T-cell (primary cell): ENCODE data around the gene LDB2. TPM values are rescaled to one million over a fixed set of nuclear protein-coding genes. Genes with fewer than 3 reads are reported as not detected.

Experiments used
- ATAC-seq, 4 experiments: fragments of 200-7000 bp in 3 of 4; fragments of 150-1000 bp in 1 of 4; cut with Tn5 transposase; replicated peaks in 1 of 4; 1 replicate in 3 of 4; 2 replicates in 1 of 4; pipeline ENCODE4 v1.10.0; 2021; ENCODE audit warnings: moderate library complexity in 3 of 4, mild to moderate bottlenecking in 2 of 4, moderate number of reproducible peaks in 1 of 4
- CTCF ChIA-PET, 2 donors: fragments of 300-600 bp; sonication (Branson Sonifier 250); formaldehyde crosslinking; loops; one replicate each; lab custom pipeline; 2022; ENCODE audit warnings: antibody characterized with exemption in 2 of 2; lab: Charles Lee
- POLR2A ChIA-PET, 2 donors: fragments of 300-600 bp; sonication (Branson Sonifier 250); formaldehyde crosslinking; loops; one replicate each; lab custom pipeline; 2022; ENCODE audit warnings: antibody characterized with exemption in 2 of 2; lab: Charles Lee
- DNase-seq, 35 experiments: peaks; one replicate each; pipeline versions ENCODE4 v3.0.0 to v3.0.0-alpha.2; 2013 to 2023
- H3K27ac ChIP-seq: one replicate; pipeline ENCODE4 v1.5.1; 2013; ENCODE audit warnings: low read length
- H3K27me3 ChIP-seq, 2 experiments: replicated peaks in 1 of 2; 1 replicate in 1 of 2; 2 replicates in 1 of 2; pipeline versions ENCODE4 v1.6.1 to v1.7.0; 2013; ENCODE audit warnings: low read length in 1 of 2, mixed read lengths in 1 of 2; ENCODE audit not compliant: control insufficient read depth in 2 of 2, insufficient read depth in 2 of 2; ENCODE audit errors: extremely low read depth in 1 of 2
- H3K36me3 ChIP-seq, 2 donors: 1 replicate in 1 of 2; 2 replicates in 1 of 2; pipeline versions ENCODE4 v1.6.1 to v1.7.0; 2013; ENCODE audit warnings: low read length in 1 of 2; ENCODE audit not compliant: control insufficient read depth in 2 of 2, insufficient read depth in 1 of 2; ENCODE audit errors: extremely low read depth in 1 of 2
- H3K4me1 ChIP-seq, 2 experiments: 1 replicate in 1 of 2; 2 replicates in 1 of 2; pipeline versions ENCODE4 v1.6.1 to v1.7.0; 2013; ENCODE audit warnings: low read length in 2 of 2, mixed read lengths in 1 of 2; ENCODE audit not compliant: insufficient read depth in 2 of 2, control insufficient read depth in 1 of 2; ENCODE audit errors: extremely low read depth in 1 of 2
- H3K4me3 ChIP-seq, 2 donors: 1 replicate in 1 of 2; 2 replicates in 1 of 2; pipeline versions ENCODE4 v1.5.1 to v1.7.0; 2013; ENCODE audit warnings: mild to moderate bottlenecking in 2 of 2, low read length in 1 of 2, moderate library complexity in 1 of 2; ENCODE audit not compliant: control insufficient read depth in 1 of 2; ENCODE audit errors: extremely low read depth in 1 of 2
- H3K9me3 ChIP-seq: 2 replicates; pipeline ENCODE4 v1.7.0; 2013
- H3K27ac Mint-ChIP-seq, 2 donors: one replicate each; pipeline ENCODE4 v1.8.0; 2020 to 2021; ENCODE audit warnings: mild to moderate bottlenecking in 2 of 2, mixed read lengths in 2 of 2
- H3K27me3 Mint-ChIP-seq, 2 donors: one replicate each; pipeline ENCODE4 v1.8.0; 2021 to 2022; ENCODE audit warnings: mixed read lengths in 2 of 2
- H3K36me3 Mint-ChIP-seq: one replicate; pipeline ENCODE4 v1.8.0; 2021; ENCODE audit warnings: mixed read lengths
- H3K4me1 Mint-ChIP-seq, 3 donors: one replicate each; pipeline ENCODE4 v1.8.0; 2020 to 2022; ENCODE audit warnings: mixed read lengths in 3 of 3, mild to moderate bottlenecking in 1 of 3
- H3K4me3 Mint-ChIP-seq, 3 donors: one replicate each; pipeline ENCODE4 v1.8.0; 2020 to 2022; ENCODE audit warnings: mild to moderate bottlenecking in 3 of 3, mixed read lengths in 3 of 3, moderate library complexity in 3 of 3
- H3K9me3 Mint-ChIP-seq, 3 donors: one replicate each; pipeline ENCODE4 v1.8.0; 2020 to 2022; ENCODE audit warnings: mixed read lengths in 3 of 3
- WGBS: methylation state at CpG from one replicate; pipeline ENCODE4 v1.1.5; 2013; ENCODE audit warnings: missing lambda C conversion rate; ENCODE audit not compliant: insufficient coverage; 5-methylcytosine and 5-hydroxymethylcytosine counted together
- total RNA-seq, 35 experiments: library from RNA in 6 of 35; stranded (reverse) in 6 of 35; fragments of 120-200 nt in 1 of 35; gene quantifications; one replicate each; pipeline versions ENCODE4 v1.2.1 to v1.2.4 and lab custom pipeline; 2013 to 2026

The LDB2 gene
- total RNA-seq, 5 donors from 2014 or later (not counting 1 experiment from before 2014, with no cell fraction given): 0.15 to 0.82 (median 0.39) TPM; not detected in 2

- CTCF ChIA-PET: no interaction called here
- Histone ChIP-seq H3K36me3 (no peaks in the 10 kb centered on the region), H3K27ac (no peak overlapping the region), H3K9me3 (no peaks in the 10 kb centered on the region), H3K27me3 (no peaks in the 10 kb centered on the region), H3K4me1 (no peaks in the 10 kb centered on the region), H3K4me3 (no peak overlapping the region)
- ATAC-seq: no peak
- DNase-seq: no peak
- WGBS: 40% methylated on average over 1 of the region's 4 CpGs
- H3K27me3 Mint-ChIP-seq: no peaks in the 10 kb centered on the region
- POLR2A ChIA-PET: no interaction called here
- H3K4me3 Mint-ChIP-seq: no peak overlapping the region
- H3K9me3 Mint-ChIP-seq: peaks cover 0 to 4% (median 3%) of the 10 kb centered on the region in 3 donors
- H3K4me1 Mint-ChIP-seq: no peaks in the 10 kb centered on the region
- H3K36me3 Mint-ChIP-seq: no peaks in the 10 kb centered on the region
- H3K27ac Mint-ChIP-seq: no peak overlapping the region
Observed at GRCh38 chr4:16663307-16663706, 235.1 kb downstream of the LDB2 start.

- ChIA-PET CTCF (interaction anchor here in 1 of 2 donors (0.7 kb wide), 1 partner anchor 563 kb away, joined by 3 read pairs; no protein-coding TSS in a partner anchor), POLR2A (no interaction called here)
- H3K4me1 Mint-ChIP-seq: no peaks in the 10 kb centered on the region
- Histone ChIP-seq H3K27ac (no peak overlapping the region), H3K4me3 (no peak overlapping the region), H3K36me3 (no peaks in the 10 kb centered on the region), H3K27me3 (no peaks in the 10 kb centered on the region), H3K9me3 (no peaks in the 10 kb centered on the region), H3K4me1 (no peaks in the 10 kb centered on the region)
- WGBS: 88% methylated on average over 1 of the region's 2 CpGs
- peaks cover 0 to 4% (median 3%) of the 10 kb centered on the region in 3 donors for H3K9me3 Mint-ChIP-seq
- no peak overlapping the region for H3K4me3 Mint-ChIP-seq
- H3K27ac Mint-ChIP-seq: no peak overlapping the region
- DNase-seq (no peak), ATAC-seq (no peak)
- no peaks in the 10 kb centered on the region for H3K36me3 Mint-ChIP-seq
- H3K27me3 Mint-ChIP-seq: no peaks in the 10 kb centered on the region
Observed at GRCh38 chr4:16661813-16662212, 236.6 kb downstream of the LDB2 start.

GRCh38 chr4:16660656-16661055 is 237.8 kb downstream of the LDB2 start:
- no peaks in the 10 kb centered on the region for H3K4me1 ChIP-seq
- CTCF ChIA-PET: no interaction called here
- ATAC-seq: no peak

GRCh38 chr4:16659694-16660093 is 238.8 kb downstream of the LDB2 start:
- Mint-ChIP-seq H3K27me3 (no peaks in the 10 kb centered on the region), H3K4me1 (no peaks in the 10 kb centered on the region), H3K4me3 (no peak overlapping the region), H3K9me3 (peaks cover 0 to 4% (median 2%) of the 10 kb centered on the region in 3 donors), H3K36me3 (no peaks in the 10 kb centered on the region), H3K27ac (no peak overlapping the region)
- no peaks in the 10 kb centered on the region for H3K4me1 ChIP-seq
- H3K4me3 ChIP-seq: no peak overlapping the region
- no peaks in the 10 kb centered on the region for H3K9me3 ChIP-seq
- H3K36me3 ChIP-seq: no peaks in the 10 kb centered on the region
- ChIA-PET CTCF (no interaction called here), POLR2A (no interaction called here)
- no CpG with 5 or more reads among the region's 3 CpGs for WGBS
- H3K27me3 ChIP-seq: no peaks in the 10 kb centered on the region
- no peak for ATAC-seq
- no peak for DNase-seq
- H3K27ac ChIP-seq: no peak overlapping the region

More at GRCh38 chr4:16660656-16661055, 237.8 kb downstream of the LDB2 start:
- POLR2A ChIA-PET: no interaction called here
- no peaks in the 10 kb centered on the region for H3K27me3 Mint-ChIP-seq
- H3K4me3 Mint-ChIP-seq: no peak overlapping the region
- Histone ChIP-seq H3K27ac (no peak overlapping the region), H3K36me3 (no peaks in the 10 kb centered on the region), H3K9me3 (no peaks in the 10 kb centered on the region), H3K27me3 (no peaks in the 10 kb centered on the region), H3K4me3 (no peak overlapping the region)
- WGBS: 100% methylated on average over 2 of the region's 2 CpGs
- no peak for DNase-seq
- H3K36me3 Mint-ChIP-seq: no peaks in the 10 kb centered on the region
- no peak overlapping the region for H3K27ac Mint-ChIP-seq
- no peaks in the 10 kb centered on the region for H3K4me1 Mint-ChIP-seq
- peaks cover 0 to 4% (median 3%) of the 10 kb centered on the region in 3 donors for H3K9me3 Mint-ChIP-seq

- Mint-ChIP-seq H3K27me3 (no peaks in the 10 kb centered on the region), H3K4me1 (no peaks in the 10 kb centered on the region), H3K4me3 (no peak overlapping the region), H3K27ac (no peak overlapping the region), H3K9me3 (peaks cover 0 to 4% (median 0%) of the 10 kb centered on the region in 3 donors), H3K36me3 (no peaks in the 10 kb centered on the region)
- no peak overlapping the region for H3K27ac ChIP-seq
- H3K36me3 ChIP-seq: no peaks in the 10 kb centered on the region
- DNase-seq (no peak), ATAC-seq (no peak)
- WGBS: no CpG with 5 or more reads among the region's 6 CpGs
- no peaks in the 10 kb centered on the region for H3K9me3 ChIP-seq
- H3K4me1 ChIP-seq: no peaks in the 10 kb centered on the region
- POLR2A ChIA-PET: no interaction called here
- no peaks in the 10 kb centered on the region for H3K27me3 ChIP-seq
- H3K4me3 ChIP-seq: no peak overlapping the region
- CTCF ChIA-PET: no interaction called here
Observed at GRCh38 chr4:16659079-16659478, 239.4 kb downstream of the LDB2 start.

GRCh38 chr4:16658183-16658582 is 240.3 kb downstream of the LDB2 start:
- no peaks in the 10 kb centered on the region for H3K27me3 ChIP-seq
- H3K27ac Mint-ChIP-seq: no peak overlapping the region
- no peak overlapping the region for H3K4me3 Mint-ChIP-seq
- DNase-seq: no peak
- ChIA-PET POLR2A (no interaction called here), CTCF (no interaction called here)
- H3K4me1 Mint-ChIP-seq: no peaks in the 10 kb centered on the region
- no peaks in the 10 kb centered on the region for H3K36me3 Mint-ChIP-seq
- peaks cover 0 to 3% of the 10 kb centered on the region in 2 donors for H3K27me3 Mint-ChIP-seq
- WGBS: no CpG with 5 or more reads among the region's 2 CpGs
- ATAC-seq: no peak
- H3K4me3 ChIP-seq: no peak overlapping the region
- no peak overlapping the region for H3K27ac ChIP-seq
- H3K36me3 ChIP-seq: no peaks in the 10 kb centered on the region
- peaks cover 0 to 8% (median 0%) of the 10 kb centered on the region in 3 donors for H3K9me3 Mint-ChIP-seq
- no peaks in the 10 kb centered on the region for H3K4me1 ChIP-seq
- H3K9me3 ChIP-seq: no peaks in the 10 kb centered on the region

GRCh38 chr4:16655111-16655510 is 243.3 kb downstream of the LDB2 start:
- ChIA-PET POLR2A (no interaction called here), CTCF (interaction anchor here in 1 of 2 donors (0.5 to 0.7 kb wide), 3 partner anchors 11 to 458 kb away, joined by 3 to 8 read pairs (median 3); no protein-coding TSS in a partner anchor)
- Mint-ChIP-seq H3K4me3 (no peak overlapping the region), H3K27ac (no peak overlapping the region), H3K4me1 (no peaks in the 10 kb centered on the region), H3K36me3 (no peaks in the 10 kb centered on the region), H3K9me3 (peaks cover 0 to 4% (median 0%) of the 10 kb centered on the region in 3 donors), H3K27me3 (peaks cover 0 to 7% of the 10 kb centered on the region in 2 donors)
- Histone ChIP-seq H3K27me3 (no peaks in the 10 kb centered on the region), H3K4me1 (no peaks in the 10 kb centered on the region), H3K36me3 (no peaks in the 10 kb centered on the region), H3K27ac (no peak overlapping the region), H3K9me3 (no peaks in the 10 kb centered on the region), H3K4me3 (no peak overlapping the region)
- WGBS: 92% methylated on average over 1 of the region's 3 CpGs
- ATAC-seq (no peak), DNase-seq (no peak)
